ENCODE measurements around the gene BRWD1.

DNA sequence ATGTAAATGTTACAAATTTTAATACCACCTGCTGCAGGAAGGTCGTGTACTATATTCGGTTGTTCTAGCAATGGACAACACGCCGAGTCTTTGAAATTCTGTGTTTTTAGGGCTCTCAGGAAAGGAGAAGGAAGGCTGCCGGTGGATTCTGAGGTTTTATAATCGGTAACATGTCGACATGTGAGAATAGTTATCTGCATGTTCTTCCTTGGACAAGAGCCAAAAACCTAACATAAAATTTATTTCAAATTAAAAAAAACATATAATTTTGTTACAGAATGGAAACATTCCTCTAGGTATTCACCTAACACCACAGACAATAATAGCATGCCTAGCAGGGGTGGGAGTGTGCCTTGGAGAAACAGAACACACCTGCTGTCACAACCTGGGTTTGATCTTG, 135.0 kb downstream of the BRWD1 start:
- no peak for TF ChIP-seq RELA (CRISPR knock-in tag; IDR thresholded peaks at IDR 0.05)
- no peak for TF ChIP-seq NAIF1 (CRISPR knock-in tag; IDR thresholded peaks at IDR 0.05; ENCODE audit: borderline replicate concordance)
- no peak for TF ChIP-seq THAP11 (CRISPR knock-in tag; IDR thresholded peaks at IDR 0.05)
- no peak for TF ChIP-seq FOXP4 (CRISPR knock-in tag; IDR thresholded peaks at IDR 0.05)
- TF ChIP-seq, protein P1, sequence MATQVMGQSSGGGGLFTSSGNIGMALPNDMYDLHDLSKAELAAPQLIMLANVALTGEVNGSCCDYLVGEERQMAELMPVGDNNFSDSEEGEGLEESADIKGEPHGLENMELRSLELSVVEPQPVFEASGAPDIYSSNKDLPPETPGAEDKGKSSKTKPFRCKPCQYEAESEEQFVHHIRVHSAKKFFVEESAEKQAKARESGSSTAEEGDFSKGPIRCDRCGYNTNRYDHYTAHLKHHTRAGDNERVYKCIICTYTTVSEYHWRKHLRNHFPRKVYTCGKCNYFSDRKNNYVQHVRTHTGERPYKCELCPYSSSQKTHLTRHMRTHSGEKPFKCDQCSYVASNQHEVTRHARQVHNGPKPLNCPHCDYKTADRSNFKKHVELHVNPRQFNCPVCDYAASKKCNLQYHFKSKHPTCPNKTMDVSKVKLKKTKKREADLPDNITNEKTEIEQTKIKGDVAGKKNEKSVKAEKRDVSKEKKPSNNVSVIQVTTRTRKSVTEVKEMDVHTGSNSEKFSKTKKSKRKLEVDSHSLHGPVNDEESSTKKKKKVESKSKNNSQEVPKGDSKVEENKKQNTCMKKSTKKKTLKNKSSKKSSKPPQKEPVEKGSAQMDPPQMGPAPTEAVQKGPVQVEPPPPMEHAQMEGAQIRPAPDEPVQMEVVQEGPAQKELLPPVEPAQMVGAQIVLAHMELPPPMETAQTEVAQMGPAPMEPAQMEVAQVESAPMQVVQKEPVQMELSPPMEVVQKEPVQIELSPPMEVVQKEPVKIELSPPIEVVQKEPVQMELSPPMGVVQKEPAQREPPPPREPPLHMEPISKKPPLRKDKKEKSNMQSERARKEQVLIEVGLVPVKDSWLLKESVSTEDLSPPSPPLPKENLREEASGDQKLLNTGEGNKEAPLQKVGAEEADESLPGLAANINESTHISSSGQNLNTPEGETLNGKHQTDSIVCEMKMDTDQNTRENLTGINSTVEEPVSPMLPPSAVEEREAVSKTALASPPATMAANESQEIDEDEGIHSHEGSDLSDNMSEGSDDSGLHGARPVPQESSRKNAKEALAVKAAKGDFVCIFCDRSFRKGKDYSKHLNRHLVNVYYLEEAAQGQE (IDR thresholded peaks at IDR 0.05; ENCODE audit: borderline replicate concordance in 1 of 2, low read depth in 1 of 2, low read length in 2 of 2) = no peak
- TF ChIP-seq, protein P2, sequence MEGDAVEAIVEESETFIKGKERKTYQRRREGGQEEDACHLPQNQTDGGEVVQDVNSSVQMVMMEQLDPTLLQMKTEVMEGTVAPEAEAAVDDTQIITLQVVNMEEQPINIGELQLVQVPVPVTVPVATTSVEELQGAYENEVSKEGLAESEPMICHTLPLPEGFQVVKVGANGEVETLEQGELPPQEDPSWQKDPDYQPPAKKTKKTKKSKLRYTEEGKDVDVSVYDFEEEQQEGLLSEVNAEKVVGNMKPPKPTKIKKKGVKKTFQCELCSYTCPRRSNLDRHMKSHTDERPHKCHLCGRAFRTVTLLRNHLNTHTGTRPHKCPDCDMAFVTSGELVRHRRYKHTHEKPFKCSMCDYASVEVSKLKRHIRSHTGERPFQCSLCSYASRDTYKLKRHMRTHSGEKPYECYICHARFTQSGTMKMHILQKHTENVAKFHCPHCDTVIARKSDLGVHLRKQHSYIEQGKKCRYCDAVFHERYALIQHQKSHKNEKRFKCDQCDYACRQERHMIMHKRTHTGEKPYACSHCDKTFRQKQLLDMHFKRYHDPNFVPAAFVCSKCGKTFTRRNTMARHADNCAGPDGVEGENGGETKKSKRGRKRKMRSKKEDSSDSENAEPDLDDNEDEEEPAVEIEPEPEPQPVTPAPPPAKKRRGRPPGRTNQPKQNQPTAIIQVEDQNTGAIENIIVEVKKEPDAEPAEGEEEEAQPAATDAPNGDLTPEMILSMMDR (CRISPR knock-in tag; IDR thresholded peaks at IDR 0.05) = no peak
- no peak for TF ChIP-seq USF2 (IDR thresholded peaks at IDR 0.05; ENCODE audit: low read depth, low read length)
- no peak for TF ChIP-seq USF2 (CRISPR knock-in tag; IDR thresholded peaks at IDR 0.05; ENCODE audit: borderline replicate concordance)
- TF ChIP-seq SIN3A (IDR thresholded peaks at IDR 0.05; ENCODE audit: borderline replicate concordance, low read depth, low read length) = no peak
